Sigmoid colon (tissue), 7 donors: Measurements from ENCODE around the gene ST7L. TPM values are rescaled to one million over a fixed set of nuclear protein-coding genes. Genes with fewer than 3 reads are reported as not detected.

Experiments used
- DNase-seq: peaks from one replicate; pipeline ENCODE4 v3.0.0-alpha.2; 2019
- H3K27ac ChIP-seq, 4 donors: fragments of 200-600 bp; sonication (generic); one replicate each; pipeline ENCODE4 v1.5.1; 2016 to 2019; ENCODE audit warnings: mild to moderate bottlenecking in 1 of 4
- H3K27me3 ChIP-seq, 3 donors: fragments of 200-600 bp; sonication (generic); one replicate each; pipeline ENCODE4 v1.5.1; 2019; ENCODE audit warnings: mild to moderate bottlenecking in 1 of 3
- H3K36me3 ChIP-seq, 4 donors: fragments of 200-600 bp; sonication (generic); one replicate each; pipeline ENCODE4 v1.5.1; 2016 to 2019
- H3K4me1 ChIP-seq, 4 donors: fragments of 200-600 bp; sonication (generic); one replicate each; pipeline ENCODE4 v1.5.1; 2017 to 2019
- H3K4me3 ChIP-seq, 4 donors: fragments of 200-600 bp; sonication (generic); one replicate each; pipeline ENCODE4 v1.5.1; 2017 to 2019; ENCODE audit warnings: mild to moderate bottlenecking in 2 of 4, moderate library complexity in 1 of 4
- H3K9me3 ChIP-seq, 4 donors: fragments of 200-600 bp in 3 of 4; sonication (generic) in 3 of 4; one replicate each; pipeline versions ENCODE4 v1.5.1 to v1.6.1; 2013 to 2019
- CTCF ChIP-seq, 4 experiments: fragments of 450-650 bp in 3 of 4; fragments of 200-600 bp in 1 of 4; IDR thresholded peaks; one replicate each; pipeline ENCODE4 v1.5.1; 2016 to 2019; ENCODE audit warnings: antibody characterized with exemption in 4 of 4, mild to moderate bottlenecking in 3 of 4, moderate library complexity in 2 of 4
- EP300 ChIP-seq, 4 donors: sonication (generic); formaldehyde crosslinking; IDR thresholded peaks; one replicate each; pipeline ENCODE4 v1.6.1; 2017; ENCODE audit warnings: antibody characterized with exemption in 4 of 4
- POLR2A ChIP-seq, 2 donors: fragments of 450-650 bp; IDR thresholded peaks; one replicate each; pipeline ENCODE4 v1.6.1; 2016; ENCODE audit warnings: antibody characterized with exemption in 2 of 2, mild to moderate bottlenecking in 2 of 2, moderate library complexity in 2 of 2
- POLR2AphosphoS5 ChIP-seq, 4 donors: sonication (generic); formaldehyde crosslinking; IDR thresholded peaks; one replicate each; pipeline ENCODE4 v1.6.1; 2017; ENCODE audit warnings: antibody characterized with exemption in 4 of 4
- WGBS, 2 donors: extraction: QIAGEN DNeasy Blood & Tissue Kit; methylation state at CpG; one replicate each; pipeline ENCODE4 v1.1.7; 2013; 5-methylcytosine and 5-hydroxymethylcytosine counted together
- intact Hi-C: fragments of 100-400 bp; cut with DNase I; formaldehyde crosslinking; loops from one replicate; pipeline ENCODE4 v1.15.1; 2023
- polyA plus RNA-seq, 3 donors: library from polyadenylated mRNA; stranded (reverse); fragments of 200-250 nt; gene quantifications; one replicate each; pipeline ENCODE4 v1.2.3, GENCODE V29; 2013
- total RNA-seq, 4 donors: library from RNA; depleted of rRNA; stranded (reverse); fragments of >200 nt; gene quantifications; one replicate each; pipeline ENCODE4 v1.1.0, GENCODE V29; 2016
- donor health status: healthy with polysubstance abuse.
- donor health status: Bipolar disorder and iron deficiency.
- donor health status: healthy.

Gene ST7L
- total and polyA plus RNA-seq, 7 donors, result 1.8 to 68.0 (median 22.7) TPM

GRCh38 chr1:112524986-112525385 is 94.0 kb downstream of the ST7L start:
- TF ChIP-seq POLR2AphosphoS5 (IDR thresholded peaks at IDR 0.05) (no peak), POLR2A (IDR thresholded peaks at IDR 0.05) (no peak), EP300 (IDR thresholded peaks at IDR 0.05) (no peak), CTCF (IDR thresholded peaks at IDR 0.05) (no peak)
- Histone ChIP-seq H3K27ac (no peak overlapping the region), H3K27me3 (no peaks in the 10 kb centered on the region), H3K4me1 (peaks cover 0 to 27% (median 5%) of the 10 kb centered on the region in 4 donors), H3K4me3 (no peak overlapping the region), H3K9me3 (no peaks in the 10 kb centered on the region), H3K36me3 (peaks cover 0 to 15% (median 0%) of the 10 kb centered on the region in 4 donors)
- intact Hi-C loops, result no loop called here
- no peak for DNase-seq
- WGBS, 2 donors, result 96 to 100% methylated on average over 1 of the region's 1 CpG

GRCh38 chr1:112524251-112524650 is 94.7 kb downstream of the ST7L start:
- no peaks in the 10 kb centered on the region for H3K9me3 ChIP-seq
- peaks cover 0 to 15% (median 0%) of the 10 kb centered on the region in 4 donors for H3K36me3 ChIP-seq
- TF ChIP-seq POLR2A (IDR thresholded peaks at IDR 0.05), result no peak
- no peak for TF ChIP-seq POLR2AphosphoS5 (IDR thresholded peaks at IDR 0.05)
- TF ChIP-seq EP300 (IDR thresholded peaks at IDR 0.05), result no peak
- TF ChIP-seq CTCF (IDR thresholded peaks at IDR 0.05), result no peak
- intact Hi-C loops, result no loop called here
- no peak overlapping the region for H3K27ac ChIP-seq
- DNase-seq, result no peak
- 84 to 89% methylated on average over 8 of the region's 8 CpGs for WGBS, 2 donors
- H3K27me3 ChIP-seq, result no peaks in the 10 kb centered on the region
- no peak overlapping the region for H3K4me3 ChIP-seq
- peaks cover 0 to 27% (median 5%) of the 10 kb centered on the region in 4 donors for H3K4me1 ChIP-seq

GRCh38 chr1:112522621-112523020 is 96.3 kb downstream of the ST7L start:
- intact Hi-C loops, result no loop called here
- 84 to 95% methylated on average over 1 of the region's 1 CpG for WGBS, 2 donors
- H3K36me3 ChIP-seq, result peaks cover 0 to 15% (median 0%) of the 10 kb centered on the region in 4 donors
- H3K27me3 ChIP-seq, result no peaks in the 10 kb centered on the region
- peaks cover 0 to 19% (median 5%) of the 10 kb centered on the region in 4 donors for H3K4me1 ChIP-seq
- no peak for DNase-seq
- H3K27ac ChIP-seq, result no peak overlapping the region
- no peak overlapping the region for H3K4me3 ChIP-seq
- TF ChIP-seq POLR2A (IDR thresholded peaks at IDR 0.05) (no peak), POLR2AphosphoS5 (IDR thresholded peaks at IDR 0.05) (no peak), CTCF (IDR thresholded peaks at IDR 0.05) (no peak), EP300 (IDR thresholded peaks at IDR 0.05) (no peak)
- no peaks in the 10 kb centered on the region for H3K9me3 ChIP-seq

GRCh38 chr1:112520166-112520565 is 98.8 kb downstream of the ST7L start:
- DNase-seq, result no peak
- no peak for TF ChIP-seq POLR2AphosphoS5 (IDR thresholded peaks at IDR 0.05)
- no peak for TF ChIP-seq POLR2A (IDR thresholded peaks at IDR 0.05)
- TF ChIP-seq EP300 (IDR thresholded peaks at IDR 0.05), result no peak
- no peak for TF ChIP-seq CTCF (IDR thresholded peaks at IDR 0.05)
- Histone ChIP-seq H3K9me3 (no peaks in the 10 kb centered on the region), H3K36me3 (peaks cover 0 to 5% (median 0%) of the 10 kb centered on the region in 4 donors), H3K27me3 (no peaks in the 10 kb centered on the region), H3K4me3 (no peak overlapping the region), H3K27ac (no peak overlapping the region), H3K4me1 (peaks cover 0 to 23% (median 5%) of the 10 kb centered on the region in 4 donors)
- WGBS, 2 donors, result 84 to 90% methylated on average over 9 of the region's 9 CpGs
- intact Hi-C loops, result no loop called here

GRCh38 chr1:112518186-112518585 is 100.8 kb downstream of the ST7L start:
- Histone ChIP-seq H3K27ac (no peak overlapping the region), H3K36me3 (no peaks in the 10 kb centered on the region), H3K27me3 (no peaks in the 10 kb centered on the region), H3K4me1 (peaks cover 0 to 8% (median 0%) of the 10 kb centered on the region in 4 donors), H3K9me3 (no peaks in the 10 kb centered on the region), H3K4me3 (no peak overlapping the region)
- no peak for DNase-seq
- no peak for TF ChIP-seq EP300 (IDR thresholded peaks at IDR 0.05)
- no peak for TF ChIP-seq CTCF (IDR thresholded peaks at IDR 0.05)
- TF ChIP-seq POLR2A (IDR thresholded peaks at IDR 0.05), result no peak
- TF ChIP-seq POLR2AphosphoS5 (IDR thresholded peaks at IDR 0.05), result no peak
- 87% methylated on average over 2 of the region's 2 CpGs for WGBS, 2 donors
- intact Hi-C loops, result no loop called here
